MM.1S (cell line): ENCODE results near the gene UST.

Source experiments
- CTCF ChIP-seq: fragments of 300-600 bp; sonication (generic); IDR thresholded peaks from 2 replicates; pipeline ENCODE4 v1.5.1; 2016; ENCODE audit warnings: antibody characterized with exemption, low read length, mixed read lengths
- EZH2 ChIP-seq: fragments of 300-600 bp; sonication (generic); optimal IDR thresholded peaks from 2 replicates; pipeline ENCODE3; 2017; ENCODE audit warnings: low read depth, mild to moderate bottlenecking, antibody characterized with exemption, low read length, mixed read lengths
- EZH2phosphoT487 ChIP-seq: fragments of 300-600 bp; sonication (generic); IDR thresholded peaks from 2 replicates; pipeline ENCODE4 v1.6.1; 2018; ENCODE audit warnings: antibody characterized with exemption, low read length

GRCh38 chr6:148845464-148845863 is 98.6 kb downstream of the UST start:
- TF ChIP-seq CTCF, result no peak
- no peak for TF ChIP-seq EZH2phosphoT487
- no peak for TF ChIP-seq EZH2
